ENCODE results near the gene RAB11FIP3.

DNA sequence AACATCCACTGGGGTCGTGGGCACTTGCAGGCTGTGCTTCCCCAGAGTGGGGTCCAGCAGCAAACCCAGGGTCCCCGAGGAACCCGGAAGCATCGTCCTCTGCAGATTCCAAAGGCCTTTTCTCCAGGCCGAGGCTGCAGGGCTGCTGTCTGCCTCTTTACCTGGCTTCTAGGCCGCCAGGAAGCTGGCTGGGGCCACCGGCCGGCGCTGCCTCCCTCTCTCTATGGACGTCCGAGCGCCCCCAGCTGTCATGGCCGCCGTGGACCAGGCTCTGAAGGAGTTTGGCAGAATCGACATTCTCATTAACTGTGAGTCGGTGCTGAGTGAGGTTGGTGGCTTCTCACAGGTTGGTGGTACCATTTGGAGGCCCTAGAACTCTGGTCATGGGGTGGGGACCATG, 18.2 kb upstream of the RAB11FIP3 start:
- TF ChIP-seq, protein P1, sequence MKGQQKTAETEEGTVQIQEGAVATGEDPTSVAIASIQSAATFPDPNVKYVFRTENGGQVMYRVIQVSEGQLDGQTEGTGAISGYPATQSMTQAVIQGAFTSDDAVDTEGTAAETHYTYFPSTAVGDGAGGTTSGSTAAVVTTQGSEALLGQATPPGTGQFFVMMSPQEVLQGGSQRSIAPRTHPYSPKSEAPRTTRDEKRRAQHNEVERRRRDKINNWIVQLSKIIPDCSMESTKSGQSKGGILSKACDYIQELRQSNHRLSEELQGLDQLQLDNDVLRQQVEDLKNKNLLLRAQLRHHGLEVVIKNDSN (IDR thresholded peaks at IDR 0.05), result no peak
- TF ChIP-seq TCF12 (IDR thresholded peaks at IDR 0.05; ENCODE audit: low read depth) (no peak), EP300 (IDR thresholded peaks at IDR 0.05; ENCODE audit: borderline replicate concordance) (no peak), CREB1 (IDR thresholded peaks at IDR 0.05; ENCODE audit: low read depth) (no peak), RAD21 (IDR thresholded peaks at IDR 0.05; ENCODE audit: low read depth) (no peak), FOXM1 (IDR thresholded peaks at IDR 0.05; ENCODE audit: borderline replicate concordance, low read depth) (no peak)
- TF ChIP-seq, protein P2, sequence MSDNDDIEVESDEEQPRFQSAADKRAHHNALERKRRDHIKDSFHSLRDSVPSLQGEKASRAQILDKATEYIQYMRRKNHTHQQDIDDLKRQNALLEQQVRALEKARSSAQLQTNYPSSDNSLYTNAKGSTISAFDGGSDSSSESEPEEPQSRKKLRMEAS (IDR thresholded peaks at IDR 0.05), result no peak
- TF ChIP-seq, protein P3, sequence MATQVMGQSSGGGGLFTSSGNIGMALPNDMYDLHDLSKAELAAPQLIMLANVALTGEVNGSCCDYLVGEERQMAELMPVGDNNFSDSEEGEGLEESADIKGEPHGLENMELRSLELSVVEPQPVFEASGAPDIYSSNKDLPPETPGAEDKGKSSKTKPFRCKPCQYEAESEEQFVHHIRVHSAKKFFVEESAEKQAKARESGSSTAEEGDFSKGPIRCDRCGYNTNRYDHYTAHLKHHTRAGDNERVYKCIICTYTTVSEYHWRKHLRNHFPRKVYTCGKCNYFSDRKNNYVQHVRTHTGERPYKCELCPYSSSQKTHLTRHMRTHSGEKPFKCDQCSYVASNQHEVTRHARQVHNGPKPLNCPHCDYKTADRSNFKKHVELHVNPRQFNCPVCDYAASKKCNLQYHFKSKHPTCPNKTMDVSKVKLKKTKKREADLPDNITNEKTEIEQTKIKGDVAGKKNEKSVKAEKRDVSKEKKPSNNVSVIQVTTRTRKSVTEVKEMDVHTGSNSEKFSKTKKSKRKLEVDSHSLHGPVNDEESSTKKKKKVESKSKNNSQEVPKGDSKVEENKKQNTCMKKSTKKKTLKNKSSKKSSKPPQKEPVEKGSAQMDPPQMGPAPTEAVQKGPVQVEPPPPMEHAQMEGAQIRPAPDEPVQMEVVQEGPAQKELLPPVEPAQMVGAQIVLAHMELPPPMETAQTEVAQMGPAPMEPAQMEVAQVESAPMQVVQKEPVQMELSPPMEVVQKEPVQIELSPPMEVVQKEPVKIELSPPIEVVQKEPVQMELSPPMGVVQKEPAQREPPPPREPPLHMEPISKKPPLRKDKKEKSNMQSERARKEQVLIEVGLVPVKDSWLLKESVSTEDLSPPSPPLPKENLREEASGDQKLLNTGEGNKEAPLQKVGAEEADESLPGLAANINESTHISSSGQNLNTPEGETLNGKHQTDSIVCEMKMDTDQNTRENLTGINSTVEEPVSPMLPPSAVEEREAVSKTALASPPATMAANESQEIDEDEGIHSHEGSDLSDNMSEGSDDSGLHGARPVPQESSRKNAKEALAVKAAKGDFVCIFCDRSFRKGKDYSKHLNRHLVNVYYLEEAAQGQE (IDR thresholded peaks at IDR 0.05; ENCODE audit: low read depth), result no peak
